Hepatocyte (in vitro differentiated cells): ENCODE results near the gene DTL.

Source experiments
- CTCF ChIP-seq: fragments of 200-600 bp; sonication (generic); IDR thresholded peaks from 2 replicates; pipeline ENCODE4 v1.5.1; 2016; ENCODE audit warnings: antibody characterized with exemption, mild to moderate bottlenecking; ENCODE audit not compliant: poor library complexity
- EZH2phosphoT487 ChIP-seq: fragments of 200-600 bp; sonication (generic); IDR thresholded peaks from one replicate; pipeline ENCODE4 v1.6.1; 2018; ENCODE audit warnings: antibody characterized with exemption, mild to moderate bottlenecking, low read depth, moderate library complexity; ENCODE audit not compliant: unreplicated experiment, severe bottlenecking

GRCh38 chr1:212040629-212041412, 5.3 kb downstream of the DTL start:
- TF ChIP-seq EZH2phosphoT487 (no peak), CTCF (no peak)
